HepG2 (cell line): ENCODE results near the gene TRAPPC12. TPM values are rescaled to one million over a fixed set of nuclear protein-coding genes. Genes with fewer than 3 reads are reported as not detected.

Source experiments
- DR1 ChIP-seq: sonication (generic); formaldehyde crosslinking; IDR thresholded peaks from 2 replicates; pipeline ENCODE4 v1.8.0; 2021; ENCODE audit warnings: mild to moderate bottlenecking, missing genetic modification reagents, inconsistent platforms
- HOXA5 ChIP-seq: sonication (generic); formaldehyde crosslinking; IDR thresholded peaks from 2 replicates; pipeline ENCODE4 v1.4.0; 2020; ENCODE audit warnings: missing genetic modification reagents
- KIAA2018 ChIP-seq: sonication (generic); formaldehyde crosslinking; IDR thresholded peaks from 2 replicates; pipeline ENCODE4 v1.5.0; 2020; ENCODE audit warnings: mild to moderate bottlenecking, missing genetic modification reagents, borderline replicate concordance
- RBM39 ChIP-seq: fragments of 200-400 bp; formaldehyde crosslinking; IDR thresholded peaks from one replicate; pipeline ENCODE4 v1.6.1; 2018; ENCODE audit warnings: antibody characterized with exemption, mild to moderate bottlenecking, low read depth, low read length; ENCODE audit not compliant: poor library complexity, severe bottlenecking
- REPIN1 ChIP-seq: sonication (generic); formaldehyde crosslinking; IDR thresholded peaks from 2 replicates; pipeline ENCODE4 v1.8.0; 2022; ENCODE audit warnings: missing genetic modification reagents, low read depth, mild to moderate bottlenecking, borderline replicate concordance
- U2AF1 ChIP-seq: fragments of 200-400 bp; formaldehyde crosslinking; optimal IDR thresholded peaks from 2 replicates; pipeline ENCODE3; 2017; ENCODE audit warnings: mild to moderate bottlenecking, low read depth, low read length
- ZBTB3 ChIP-seq: sonication (generic); formaldehyde crosslinking; IDR thresholded peaks from 2 replicates; pipeline ENCODE4 v1.4.0; 2020; ENCODE audit warnings: low read depth, mild to moderate bottlenecking, moderate library complexity, missing genetic modification reagents, borderline replicate concordance
- ZFP36L2 ChIP-seq: sonication (generic); formaldehyde crosslinking; IDR thresholded peaks from 2 replicates; pipeline ENCODE4 v1.4.0; 2020; ENCODE audit warnings: missing genetic modification reagents
- ZFYVE20 ChIP-seq: sonication (generic); formaldehyde crosslinking; IDR thresholded peaks from 2 replicates; pipeline ENCODE4 v1.8.0; 2023; ENCODE audit warnings: low read depth, mild to moderate bottlenecking, moderate library complexity, missing genetic modification reagents, borderline replicate concordance
- ZNF280D ChIP-seq: sonication (generic); formaldehyde crosslinking; IDR thresholded peaks from 2 replicates; pipeline ENCODE4 v1.5.1; 2020; ENCODE audit warnings: mild to moderate bottlenecking, missing genetic modification reagents
- ZNF343 ChIP-seq: sonication (generic); formaldehyde crosslinking; IDR thresholded peaks from 2 replicates; pipeline ENCODE4 v1.4.0; 2020; ENCODE audit warnings: mild to moderate bottlenecking, missing genetic modification reagents
- ZNF513 ChIP-seq: sonication (generic); formaldehyde crosslinking; conservative IDR thresholded peaks from 2 replicates; pipeline ENCODE4 v1.5.0; 2020; ENCODE audit warnings: missing genetic modification reagents
- ZNF629 ChIP-seq: sonication (generic); formaldehyde crosslinking; conservative IDR thresholded peaks from 2 replicates; pipeline ENCODE4 v1.5.0; 2020; ENCODE audit warnings: missing genetic modification reagents
- ZNF75D ChIP-seq: sonication (generic); formaldehyde crosslinking; IDR thresholded peaks from 2 replicates; pipeline ENCODE4 v1.8.1; 2023; ENCODE audit warnings: missing genetic modification reagents, mild to moderate bottlenecking, borderline replicate concordance
- polyA plus RNA-seq, 8 experiments: library from polyadenylated mRNA; depleted of rRNA in 3 of 8; stranded (reverse) in 7 of 8; unstranded in 1 of 8; fragments of >200 nt; fragmentation: Illumina TruSeq in 4 of 8; extraction: Trizol in 4 of 8; gene quantifications; 2 replicates each; pipeline versions ENCODE4 v1.2.1 to v1.2.3, GENCODE V29; 2011 to 2016; ENCODE audit warnings: low read depth in 4 of 8, missing spikeins in 1 of 8, mixed read lengths in 1 of 8; ENCODE audit not compliant: insufficient read depth in 1 of 8
- total RNA-seq, 5 experiments: library from RNA; depleted of rRNA; stranded (reverse); fragments of >200 nt; fragmentation: Illumina TruSeq; extraction: Trizol; gene quantifications; 2 replicates each; pipeline ENCODE4 v1.2.3, GENCODE V29; 2016; ENCODE audit warnings: low read depth in 1 of 5
- TF ChIP-seq, protein P1 (sequence below): IDR thresholded peaks from 2 replicates; pipeline ENCODE4 v1.6.1; 2016

TRAPPC12 gene
- total and polyA plus RNA-seq, 2 of the 13 experiments (the other 11 are each of a cell fraction or from before 2014, with no cell fraction given): 46.4 to 97.7 TPM

GRCh38 chr2:3518496-3519254, 139.2 kb downstream of the TRAPPC12 start (continued):
- TF ChIP-seq ZNF280D: peak; percentile 74
- no peak for TF ChIP-seq KIAA2018 (CRISPR knock-in tag)
- TF ChIP-seq ZFP36L2 (CRISPR knock-in tag): no peak
- no peak for TF ChIP-seq ZNF343 (CRISPR knock-in tag)
- 0 out of 2 replicates have a peak, but pooled peaks have one; percentile 14 for TF ChIP-seq REPIN1
- no peak for TF ChIP-seq ZNF75D (CRISPR knock-in tag)
- peak; percentile 69 for TF ChIP-seq HOXA5
- TF ChIP-seq, protein P1, sequence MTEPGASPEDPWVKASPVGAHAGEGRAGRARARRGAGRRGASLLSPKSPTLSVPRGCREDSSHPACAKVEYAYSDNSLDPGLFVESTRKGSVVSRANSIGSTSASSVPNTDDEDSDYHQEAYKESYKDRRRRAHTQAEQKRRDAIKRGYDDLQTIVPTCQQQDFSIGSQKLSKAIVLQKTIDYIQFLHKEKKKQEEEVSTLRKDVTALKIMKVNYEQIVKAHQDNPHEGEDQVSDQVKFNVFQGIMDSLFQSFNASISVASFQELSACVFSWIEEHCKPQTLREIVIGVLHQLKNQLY (CRISPR knock-in tag): 0 out of 2 replicates have a peak, but pooled peaks have one; percentile 3
- TF ChIP-seq ZNF629 (CRISPR knock-in tag): no peak; the same call in 1 of the 2 replicates
- TF ChIP-seq ZNF513 (CRISPR knock-in tag): 0 out of 2 replicates have a peak, but pooled peaks have one; percentile 76
- TF ChIP-seq U2AF1: no peak
- TF ChIP-seq ZBTB3 (CRISPR knock-in tag): no peak
- no peak for TF ChIP-seq DR1
- TF ChIP-seq RBM39: no peak
- TF ChIP-seq ZFYVE20: no peak
